ENCODE results near the gene FXYD2. TPM values are rescaled to one million over a fixed set of nuclear protein-coding genes. Genes with fewer than 3 reads are reported as not detected.
"Not testable (repeated sequence)": the region's sequence is repeated elsewhere in the genome, so short reads cannot be mapped to it uniquely, and the experiment has no call there.

FXYD2 gene
- total RNA-seq, 3 donors from 2014 or later (not counting 1 experiment from before 2014, with no cell fraction given) = 0.75 to 0.78 TPM; not detected in 1

DNA sequence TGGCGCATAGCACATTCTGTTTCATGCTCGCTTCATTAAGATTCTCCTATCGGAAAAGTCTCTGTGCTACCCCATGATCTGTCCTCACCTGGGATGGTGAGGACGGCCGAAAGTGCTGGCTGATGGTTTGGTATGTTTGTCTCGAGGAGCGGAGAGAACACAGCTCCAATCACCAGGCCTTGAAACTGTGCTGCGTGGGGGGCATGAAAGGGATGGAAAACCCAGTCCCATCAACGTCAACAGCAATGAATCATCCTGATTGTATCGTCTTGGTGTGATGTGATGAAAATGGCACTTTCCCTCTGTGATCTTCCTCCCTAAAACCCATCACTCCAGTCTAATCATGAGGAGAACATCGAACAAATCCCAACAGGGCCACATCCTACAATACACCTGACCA is 43.5 kb upstream of the FXYD2 start:
- no peak for ATAC-seq
- Histone ChIP-seq H3K4me1 (ENCODE audit: control insufficient read depth, insufficient read depth, low read length) (peaks cover 6% of the 10 kb centered on the region), H3K27me3 (ENCODE audit: control insufficient read depth, insufficient read depth, low read length) (peaks cover 3% of the 10 kb centered on the region), H3K27ac (ENCODE audit: low read length) (no peak overlapping the region), H3K9me3 (ENCODE audit: control insufficient read depth, insufficient read depth, low read length) (no peaks in the 10 kb centered on the region), H3K4me3 (ENCODE audit: low read length) (no peak overlapping the region), H3K36me3 (ENCODE audit: control insufficient read depth, insufficient read depth, low read length) (no peaks in the 10 kb centered on the region)
- no peak for DNase-seq
- Mint-ChIP-seq H3K36me3 (no peaks in the 10 kb centered on the region), H3K27ac (no peak overlapping the region), H3K4me1 (peaks cover 0 to 2% of the 10 kb centered on the region in 2 donors), H3K4me3 (no peak overlapping the region), H3K27me3 (ENCODE audit: low read depth in 2 of 2) (peaks cover 12 to 34% of the 10 kb centered on the region in 2 donors), H3K9me3 (no peaks in the 10 kb centered on the region)
- intact Hi-C loops (cut with micrococcal nuclease) = no loop called here
- TF ChIP-seq, protein P1, sequence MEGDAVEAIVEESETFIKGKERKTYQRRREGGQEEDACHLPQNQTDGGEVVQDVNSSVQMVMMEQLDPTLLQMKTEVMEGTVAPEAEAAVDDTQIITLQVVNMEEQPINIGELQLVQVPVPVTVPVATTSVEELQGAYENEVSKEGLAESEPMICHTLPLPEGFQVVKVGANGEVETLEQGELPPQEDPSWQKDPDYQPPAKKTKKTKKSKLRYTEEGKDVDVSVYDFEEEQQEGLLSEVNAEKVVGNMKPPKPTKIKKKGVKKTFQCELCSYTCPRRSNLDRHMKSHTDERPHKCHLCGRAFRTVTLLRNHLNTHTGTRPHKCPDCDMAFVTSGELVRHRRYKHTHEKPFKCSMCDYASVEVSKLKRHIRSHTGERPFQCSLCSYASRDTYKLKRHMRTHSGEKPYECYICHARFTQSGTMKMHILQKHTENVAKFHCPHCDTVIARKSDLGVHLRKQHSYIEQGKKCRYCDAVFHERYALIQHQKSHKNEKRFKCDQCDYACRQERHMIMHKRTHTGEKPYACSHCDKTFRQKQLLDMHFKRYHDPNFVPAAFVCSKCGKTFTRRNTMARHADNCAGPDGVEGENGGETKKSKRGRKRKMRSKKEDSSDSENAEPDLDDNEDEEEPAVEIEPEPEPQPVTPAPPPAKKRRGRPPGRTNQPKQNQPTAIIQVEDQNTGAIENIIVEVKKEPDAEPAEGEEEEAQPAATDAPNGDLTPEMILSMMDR (IDR thresholded peaks at IDR 0.05) = no peak
- 85% methylated on average over 9 of the region's 11 CpGs for WGBS (ENCODE audit: insufficient coverage)

DNA sequence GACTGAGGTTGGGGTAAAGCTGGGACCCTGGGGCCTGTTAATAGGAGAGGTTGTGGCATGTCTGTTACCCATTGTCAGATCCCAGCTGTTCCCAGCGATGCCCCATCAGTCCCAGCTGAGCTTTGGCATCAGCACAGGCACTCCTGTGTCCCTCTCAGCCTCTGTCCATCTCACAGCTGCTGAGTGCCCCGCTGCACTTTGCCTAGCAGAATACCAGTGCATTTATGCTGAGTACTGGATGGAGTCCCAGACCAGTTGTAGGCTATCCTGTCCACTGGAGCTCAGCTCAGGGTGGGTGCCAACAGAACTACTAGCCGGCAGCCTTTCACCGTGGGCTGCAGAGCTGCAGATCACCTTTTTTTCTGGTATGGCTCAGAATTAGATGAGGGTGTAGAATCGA is 42.0 kb upstream of the FXYD2 start:
- H3K4me1 Mint-ChIP-seq = peaks cover 5% of the 10 kb centered on the region in 2 donors
- no peaks in the 10 kb centered on the region for H3K9me3 Mint-ChIP-seq
- intact Hi-C loops (cut with micrococcal nuclease) = no loop called here
- H3K27ac ChIP-seq (ENCODE audit: low read length) = no peak overlapping the region
- H3K27me3 ChIP-seq (ENCODE audit: control insufficient read depth, insufficient read depth, low read length) = no peaks in the 10 kb centered on the region
- no peaks in the 10 kb centered on the region for H3K36me3 ChIP-seq (ENCODE audit: control insufficient read depth, insufficient read depth, low read length)
- TF ChIP-seq, protein P1 (IDR thresholded peaks at IDR 0.05) = no peak
- H3K36me3 Mint-ChIP-seq = no peaks in the 10 kb centered on the region
- H3K27me3 Mint-ChIP-seq (ENCODE audit: low read depth in 2 of 2) = peaks cover 5 to 19% of the 10 kb centered on the region in 2 donors
- H3K4me3 ChIP-seq (ENCODE audit: low read length) = no peak overlapping the region
- peaks cover 5% of the 10 kb centered on the region for H3K4me1 ChIP-seq (ENCODE audit: control insufficient read depth, insufficient read depth, low read length)
- ATAC-seq (no peak), DNase-seq (no peak)
- no peaks in the 10 kb centered on the region for H3K9me3 ChIP-seq (ENCODE audit: control insufficient read depth, insufficient read depth, low read length)
- 93% methylated on average over 4 of the region's 5 CpGs for WGBS (ENCODE audit: insufficient coverage)
- H3K27ac Mint-ChIP-seq = no peak overlapping the region
- H3K4me3 Mint-ChIP-seq = no peak overlapping the region

DNA sequence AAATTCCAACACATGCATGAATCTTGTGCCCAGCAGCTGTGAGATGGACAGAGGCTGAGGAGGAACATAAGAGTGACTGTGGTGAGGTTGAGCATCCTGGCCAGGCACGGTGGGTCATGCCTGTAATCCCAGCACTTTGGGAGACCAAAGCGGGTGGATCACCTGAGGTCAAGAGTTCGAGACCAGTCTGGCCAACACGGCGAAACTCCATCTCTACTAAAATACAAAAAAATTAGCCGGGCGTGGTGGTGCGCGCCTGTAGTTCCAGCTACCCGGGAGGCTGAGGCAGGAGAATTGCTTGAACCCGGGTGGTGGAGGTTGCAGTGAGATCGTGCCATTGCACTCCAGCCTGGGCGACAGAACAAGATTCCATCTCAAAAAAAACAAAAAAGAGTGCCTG is 41.0 kb upstream of the FXYD2 start:
- WGBS (ENCODE audit: insufficient coverage) = 97% methylated on average over 13 of the region's 13 CpGs
- ATAC-seq; H3K9me3 ChIP-seq (ENCODE audit: control insufficient read depth, insufficient read depth, low read length); H3K27ac ChIP-seq (ENCODE audit: low read length); DNase-seq; intact Hi-C loops (cut with micrococcal nuclease); H3K27ac Mint-ChIP-seq; H3K9me3 Mint-ChIP-seq; H3K36me3 ChIP-seq (ENCODE audit: control insufficient read depth, insufficient read depth, low read length); H3K4me1 Mint-ChIP-seq; H3K4me3 ChIP-seq (ENCODE audit: low read length); H3K4me3 Mint-ChIP-seq; H3K36me3 Mint-ChIP-seq; H3K4me1 ChIP-seq (ENCODE audit: control insufficient read depth, insufficient read depth, low read length); H3K27me3 ChIP-seq (ENCODE audit: control insufficient read depth, insufficient read depth, low read length): not testable (repeated sequence)
- peaks cover 5 to 19% of the 10 kb centered on the region in 2 donors for H3K27me3 Mint-ChIP-seq (ENCODE audit: low read depth in 2 of 2)

DNA sequence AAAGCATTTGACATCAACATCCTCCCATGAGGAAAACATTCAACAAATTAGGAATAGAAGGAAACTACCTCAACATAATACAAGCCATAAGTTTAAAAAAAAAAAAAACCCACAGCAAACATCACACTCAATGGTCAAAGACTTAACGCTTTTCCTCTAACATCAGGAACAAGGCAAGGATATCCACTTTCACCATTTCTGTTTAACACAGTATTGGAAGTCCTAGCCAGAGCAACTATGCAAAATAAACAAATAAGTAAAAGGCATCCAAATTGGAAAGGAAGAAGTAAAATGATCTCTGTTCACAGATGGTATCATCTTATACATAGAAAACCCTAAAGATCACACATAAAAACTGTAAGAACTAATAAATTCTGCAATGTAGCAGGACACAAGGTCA is 38.8 kb upstream of the FXYD2 start:
- Histone ChIP-seq H3K4me1 (ENCODE audit: control insufficient read depth, insufficient read depth, low read length) (peaks cover 6% of the 10 kb centered on the region), H3K27ac (ENCODE audit: low read length) (no peak overlapping the region), H3K36me3 (ENCODE audit: control insufficient read depth, insufficient read depth, low read length) (no peaks in the 10 kb centered on the region), H3K4me3 (ENCODE audit: low read length) (no peak overlapping the region), H3K9me3 (ENCODE audit: control insufficient read depth, insufficient read depth, low read length) (no peaks in the 10 kb centered on the region), H3K27me3 (ENCODE audit: control insufficient read depth, insufficient read depth, low read length) (no peaks in the 10 kb centered on the region)
- intact Hi-C loops (cut with micrococcal nuclease) = no loop called here
- Mint-ChIP-seq H3K27me3 (ENCODE audit: low read depth in 2 of 2) (peaks cover 9 to 17% of the 10 kb centered on the region in 2 donors), H3K4me3 (no peak overlapping the region), H3K27ac (no peak overlapping the region), H3K4me1 (peaks cover 5% of the 10 kb centered on the region in 2 donors), H3K36me3 (no peaks in the 10 kb centered on the region), H3K9me3 (no peaks in the 10 kb centered on the region)
- 86% methylated on average over 1 of the region's 1 CpG for WGBS (ENCODE audit: insufficient coverage)
- ATAC-seq (no peak), DNase-seq (no peak)
- TF ChIP-seq, protein P1 (IDR thresholded peaks at IDR 0.05) = no peak

Data from natural killer cell (primary cell).